ENCODE results near the gene THADA. TPM values are rescaled to one million over a fixed set of nuclear protein-coding genes. Genes with fewer than 3 reads are reported as not detected.

The THADA gene
- total RNA-seq, 2 experiments from 2014 or later, result 26.2 to 32.2 TPM

GRCh38 chr2:43329637-43330036 is 266.2 kb downstream of the THADA start:
- H3K27ac Mint-ChIP-seq, result no peak overlapping the region
- ChIA-PET CTCF (interaction anchor here (2.3 kb wide), 1 partner anchor 12 kb away, joined by 5 read pairs; no protein-coding TSS in a partner anchor), POLR2A (no interaction called here)
- no peaks in the 10 kb centered on the region for H3K4me1 Mint-ChIP-seq
- no peak for DNase-seq
- H3K27me3 Mint-ChIP-seq, result no peaks in the 10 kb centered on the region
- no peak overlapping the region for H3K4me3 Mint-ChIP-seq
- peaks cover 6% of the 10 kb centered on the region for H3K36me3 Mint-ChIP-seq (ENCODE audit: low read depth)
- H3K9me3 Mint-ChIP-seq, result no peaks in the 10 kb centered on the region

- Mint-ChIP-seq H3K27me3 (no peaks in the 10 kb centered on the region), H3K9me3 (no peaks in the 10 kb centered on the region), H3K4me3 (no peak overlapping the region), H3K36me3 (ENCODE audit: low read depth) (peaks cover 6% of the 10 kb centered on the region), H3K27ac (no peak overlapping the region), H3K4me1 (no peaks in the 10 kb centered on the region)
- no peak for DNase-seq
- ChIA-PET CTCF (interaction anchor here (2.3 to 2.9 kb wide), 2 partner anchors 13 to 15 kb away, joined by 5 to 7 read pairs; no protein-coding TSS in a partner anchor), POLR2A (no interaction called here)
Measured at GRCh38 chr2:43328832-43329231, 267.0 kb downstream of the THADA start.

- Mint-ChIP-seq H3K4me1 (no peaks in the 10 kb centered on the region), H3K4me3 (no peak overlapping the region), H3K27ac (no peak overlapping the region), H3K27me3 (no peaks in the 10 kb centered on the region), H3K36me3 (ENCODE audit: low read depth) (peaks cover 6% of the 10 kb centered on the region), H3K9me3 (no peaks in the 10 kb centered on the region)
- CTCF ChIA-PET, result interaction anchor here (2.3 to 2.9 kb wide), 2 partner anchors 14 kb away, joined by 5 to 7 read pairs; no protein-coding TSS in a partner anchor
- POLR2A ChIA-PET, result no interaction called here
- no peak for DNase-seq
Measured at GRCh38 chr2:43328133-43328532, 267.7 kb downstream of the THADA start.

- no peak for DNase-seq
- ChIA-PET POLR2A (no interaction called here), CTCF (interaction anchor here (0.8 to 2.9 kb wide), 3 partner anchors 13 to 42 kb away, joined by 3 to 7 read pairs (median 5); no protein-coding TSS in a partner anchor)
- H3K4me1 Mint-ChIP-seq, result no peaks in the 10 kb centered on the region
- no peaks in the 10 kb centered on the region for H3K27me3 Mint-ChIP-seq
- no peaks in the 10 kb centered on the region for H3K9me3 Mint-ChIP-seq
- H3K27ac Mint-ChIP-seq, result no peak overlapping the region
- H3K4me3 Mint-ChIP-seq, result no peak overlapping the region
- H3K36me3 Mint-ChIP-seq (ENCODE audit: low read depth), result peaks cover 6% of the 10 kb centered on the region
Measured at GRCh38 chr2:43327119-43327518, 268.7 kb downstream of the THADA start.

GRCh38 chr2:43326101-43326825 is 269.6 kb downstream of the THADA start:
- no peak overlapping the region for H3K4me3 Mint-ChIP-seq
- H3K27ac Mint-ChIP-seq, result no peak overlapping the region

GRCh38 chr2:43325107-43325811 is 270.6 kb downstream of the THADA start:
- Mint-ChIP-seq H3K4me3 (no peak overlapping the region), H3K9me3 (no peaks in the 10 kb centered on the region), H3K27ac (no peak overlapping the region), H3K36me3 (ENCODE audit: low read depth) (peaks cover 16% of the 10 kb centered on the region), H3K27me3 (no peaks in the 10 kb centered on the region), H3K4me1 (no peaks in the 10 kb centered on the region)
- ChIA-PET CTCF (interaction anchor here (1.0 kb wide), 1 partner anchor 13 kb away, joined by 3 read pairs; no protein-coding TSS in a partner anchor), POLR2A (no interaction called here)
- no peak for DNase-seq

More at GRCh38 chr2:43326101-43326825, 269.6 kb downstream of the THADA start:
- POLR2A ChIA-PET, result no interaction called here
- DNase-seq, result no peak
- Mint-ChIP-seq H3K4me1 (no peaks in the 10 kb centered on the region), H3K36me3 (ENCODE audit: low read depth) (peaks cover 12% of the 10 kb centered on the region), H3K27me3 (no peaks in the 10 kb centered on the region), H3K9me3 (no peaks in the 10 kb centered on the region)
- CTCF ChIA-PET, result interaction anchor here (1.0 to 2.9 kb wide), 3 partner anchors 12 to 41 kb away, joined by 3 to 7 read pairs (median 3); no protein-coding TSS in a partner anchor

- ChIA-PET CTCF (no interaction called here), POLR2A (no interaction called here)
- no peaks in the 10 kb centered on the region for H3K4me1 Mint-ChIP-seq
- no peak overlapping the region for H3K4me3 Mint-ChIP-seq
- no peak overlapping the region for H3K27ac Mint-ChIP-seq
- H3K27me3 Mint-ChIP-seq, result no peaks in the 10 kb centered on the region
- DNase-seq, result no peak
- H3K36me3 Mint-ChIP-seq (ENCODE audit: low read depth), result peaks cover 21% of the 10 kb centered on the region
- no peaks in the 10 kb centered on the region for H3K9me3 Mint-ChIP-seq
Measured at GRCh38 chr2:43324259-43325106, 271.4 kb downstream of the THADA start.

GRCh38 chr2:43323857-43324256 is 272.0 kb downstream of the THADA start:
- ChIA-PET CTCF (interaction anchor here (0.5 kb wide), 1 partner anchor 67 kb away, joined by 3 read pairs; no protein-coding TSS in a partner anchor), POLR2A (no interaction called here)
- Mint-ChIP-seq H3K27me3 (no peaks in the 10 kb centered on the region), H3K4me1 (no peaks in the 10 kb centered on the region), H3K36me3 (ENCODE audit: low read depth) (peaks cover 25% of the 10 kb centered on the region), H3K9me3 (no peaks in the 10 kb centered on the region), H3K27ac (no peak overlapping the region), H3K4me3 (no peak overlapping the region)
- no peak for DNase-seq

- H3K4me1 Mint-ChIP-seq, result no peaks in the 10 kb centered on the region
- no peak overlapping the region for H3K4me3 Mint-ChIP-seq
- H3K27me3 Mint-ChIP-seq, result no peaks in the 10 kb centered on the region
- H3K9me3 Mint-ChIP-seq, result no peaks in the 10 kb centered on the region
- DNase-seq, result no peak
- POLR2A ChIA-PET, result no interaction called here
- H3K36me3 Mint-ChIP-seq (ENCODE audit: low read depth), result peaks cover 25% of the 10 kb centered on the region
- CTCF ChIA-PET, result interaction anchor here (1.1 kb wide), 1 partner anchor 153 kb away, joined by 3 read pairs; no protein-coding TSS in a partner anchor
- no peak overlapping the region for H3K27ac Mint-ChIP-seq
Measured at GRCh38 chr2:43321446-43321845, 274.4 kb downstream of the THADA start.

GRCh38 chr2:43319541-43319940 is 276.3 kb downstream of the THADA start:
- no peak for DNase-seq
- peaks cover 10% of the 10 kb centered on the region for H3K4me1 Mint-ChIP-seq
- no peaks in the 10 kb centered on the region for H3K9me3 Mint-ChIP-seq
- ChIA-PET POLR2A (no interaction called here), CTCF (interaction anchor here (1.3 to 1.5 kb wide), 2 partner anchors 11 to 13 kb away, joined by 3 to 5 read pairs; no protein-coding TSS in a partner anchor)
- no peaks in the 10 kb centered on the region for H3K27me3 Mint-ChIP-seq
- no peak overlapping the region for H3K4me3 Mint-ChIP-seq
- peaks cover 23% of the 10 kb centered on the region for H3K36me3 Mint-ChIP-seq (ENCODE audit: low read depth)
- H3K27ac Mint-ChIP-seq, result no peak overlapping the region

- no peaks in the 10 kb centered on the region for H3K9me3 Mint-ChIP-seq
- no peaks in the 10 kb centered on the region for H3K27me3 Mint-ChIP-seq
- H3K4me1 Mint-ChIP-seq, result peaks cover 10% of the 10 kb centered on the region
- DNase-seq, result no peak
- no peak overlapping the region for H3K27ac Mint-ChIP-seq
- H3K36me3 Mint-ChIP-seq (ENCODE audit: low read depth), result peaks cover 23% of the 10 kb centered on the region
- CTCF ChIA-PET, result interaction anchor here (1.3 to 1.5 kb wide), 2 partner anchors 12 to 14 kb away, joined by 3 to 5 read pairs; no protein-coding TSS in a partner anchor
- H3K4me3 Mint-ChIP-seq, result no peak overlapping the region
- POLR2A ChIA-PET, result no interaction called here
Measured at GRCh38 chr2:43318791-43319190, 277.0 kb downstream of the THADA start.

- no peak overlapping the region for H3K27ac Mint-ChIP-seq
- no peaks in the 10 kb centered on the region for H3K9me3 Mint-ChIP-seq
- peaks cover 23% of the 10 kb centered on the region for H3K36me3 Mint-ChIP-seq (ENCODE audit: low read depth)
- no peak for DNase-seq
- H3K4me1 Mint-ChIP-seq, result peaks cover 10% of the 10 kb centered on the region
- no peak overlapping the region for H3K4me3 Mint-ChIP-seq
- ChIA-PET POLR2A (no interaction called here), CTCF (interaction anchor here (0.7 kb wide), 1 partner anchor 267 kb away, joined by 5 read pairs; no protein-coding TSS in a partner anchor)
- H3K27me3 Mint-ChIP-seq, result no peaks in the 10 kb centered on the region
Measured at GRCh38 chr2:43317680-43318079, 278.2 kb downstream of the THADA start.
